ENCODE measurements around the gene CLUH. TPM values are rescaled to one million over a fixed set of nuclear protein-coding genes. Genes with fewer than 3 reads are reported as not detected.

CLUH gene
- polyA plus RNA-seq, 1 of the 3 experiments (the other 2 are of a cell fraction) = 32.2 TPM

DNA sequence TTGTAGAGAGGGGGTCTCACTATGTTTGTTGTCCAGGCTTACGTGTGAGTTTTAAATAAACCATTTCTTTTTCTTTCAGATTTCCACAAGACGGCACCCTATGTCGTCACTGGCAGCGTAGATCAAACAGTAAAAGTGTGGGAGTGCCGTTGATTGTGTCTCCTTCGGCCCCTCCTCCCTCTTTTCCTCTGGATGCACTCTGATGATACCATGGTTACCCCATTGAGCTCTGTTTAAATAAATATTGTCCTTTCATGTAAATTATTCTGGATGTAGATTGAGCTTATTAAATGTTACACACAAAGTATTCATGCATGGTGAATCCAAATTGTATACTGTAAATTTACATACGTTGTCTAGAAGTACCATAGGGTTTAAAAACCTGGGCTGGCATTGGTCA lies 29.9 kb downstream of the CLUH start:
- Histone ChIP-seq H3K36me3 (replicated peaks in 1 of 2; ENCODE audit: control insufficient read depth in 1 of 2, insufficient read depth in 2 of 2, low read length in 1 of 2) (peaks cover 57 to 61% of the 10 kb centered on the region in 2 experiments), H3K27me3 (ENCODE audit: insufficient read depth) (no peaks in the 10 kb centered on the region), H4K20me1 (ENCODE audit: insufficient read depth) (peaks cover 24% of the 10 kb centered on the region), H3K4me3 (ENCODE audit: low read depth in 2 of 2, low read length in 1 of 2) (no peak overlapping the region), H3K4me2 (no peak overlapping the region), H3F3A (replicated peaks; ENCODE audit: insufficient read depth) (peaks cover 35% of the 10 kb centered on the region), H3K27ac (ENCODE audit: low read depth in 2 of 2, low read length in 1 of 2) (no peak overlapping the region), H3K9me3 (no peaks in the 10 kb centered on the region), H3K79me2 (ENCODE audit: insufficient read depth) (peaks cover 22% of the 10 kb centered on the region), H3K9ac (no peak overlapping the region), H3K4me1 (ENCODE audit: control insufficient read depth in 1 of 2, insufficient read depth in 2 of 2, low read depth in 1 of 2, low read length in 1 of 2) (no peaks in the 10 kb centered on the region), H3K9me2 (no peaks in the 10 kb centered on the region), H2AFZ (ENCODE audit: low read depth) (no peak overlapping the region)
- TF ChIP-seq YY1 (IDR thresholded peaks at IDR 0.05; ENCODE audit: low read depth) (no peak), GATA2 (CRISPR knock-in tag; IDR thresholded peaks at IDR 0.05) (no peak), MEF2A (IDR thresholded peaks at IDR 0.05; ENCODE audit: borderline replicate concordance, low read depth) (no peak), FOXJ3 (CRISPR knock-in tag; IDR thresholded peaks at IDR 0.05) (no peak), NRF1 (IDR thresholded peaks at IDR 0.05; ENCODE audit: low read depth, low read length) (no peak), RFX5 (IDR thresholded peaks at IDR 0.05; ENCODE audit: low read length) (no peak), EP300 (IDR thresholded peaks at IDR 0.05; ENCODE audit: borderline replicate concordance in 1 of 2, low read depth in 1 of 2, low read length in 1 of 2) (no peak), MXI1 (IDR thresholded peaks at IDR 0.05; ENCODE audit: low read depth, low read length) (no peak), ELF1 (IDR thresholded peaks at IDR 0.05) (no peak), SIN3A (IDR thresholded peaks at IDR 0.05; ENCODE audit: borderline replicate concordance, low read depth, low read length) (no peak)
- TF ChIP-seq, protein P1, sequence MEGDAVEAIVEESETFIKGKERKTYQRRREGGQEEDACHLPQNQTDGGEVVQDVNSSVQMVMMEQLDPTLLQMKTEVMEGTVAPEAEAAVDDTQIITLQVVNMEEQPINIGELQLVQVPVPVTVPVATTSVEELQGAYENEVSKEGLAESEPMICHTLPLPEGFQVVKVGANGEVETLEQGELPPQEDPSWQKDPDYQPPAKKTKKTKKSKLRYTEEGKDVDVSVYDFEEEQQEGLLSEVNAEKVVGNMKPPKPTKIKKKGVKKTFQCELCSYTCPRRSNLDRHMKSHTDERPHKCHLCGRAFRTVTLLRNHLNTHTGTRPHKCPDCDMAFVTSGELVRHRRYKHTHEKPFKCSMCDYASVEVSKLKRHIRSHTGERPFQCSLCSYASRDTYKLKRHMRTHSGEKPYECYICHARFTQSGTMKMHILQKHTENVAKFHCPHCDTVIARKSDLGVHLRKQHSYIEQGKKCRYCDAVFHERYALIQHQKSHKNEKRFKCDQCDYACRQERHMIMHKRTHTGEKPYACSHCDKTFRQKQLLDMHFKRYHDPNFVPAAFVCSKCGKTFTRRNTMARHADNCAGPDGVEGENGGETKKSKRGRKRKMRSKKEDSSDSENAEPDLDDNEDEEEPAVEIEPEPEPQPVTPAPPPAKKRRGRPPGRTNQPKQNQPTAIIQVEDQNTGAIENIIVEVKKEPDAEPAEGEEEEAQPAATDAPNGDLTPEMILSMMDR (IDR thresholded peaks at IDR 0.05) = no peak
- TF ChIP-seq, protein P2, sequence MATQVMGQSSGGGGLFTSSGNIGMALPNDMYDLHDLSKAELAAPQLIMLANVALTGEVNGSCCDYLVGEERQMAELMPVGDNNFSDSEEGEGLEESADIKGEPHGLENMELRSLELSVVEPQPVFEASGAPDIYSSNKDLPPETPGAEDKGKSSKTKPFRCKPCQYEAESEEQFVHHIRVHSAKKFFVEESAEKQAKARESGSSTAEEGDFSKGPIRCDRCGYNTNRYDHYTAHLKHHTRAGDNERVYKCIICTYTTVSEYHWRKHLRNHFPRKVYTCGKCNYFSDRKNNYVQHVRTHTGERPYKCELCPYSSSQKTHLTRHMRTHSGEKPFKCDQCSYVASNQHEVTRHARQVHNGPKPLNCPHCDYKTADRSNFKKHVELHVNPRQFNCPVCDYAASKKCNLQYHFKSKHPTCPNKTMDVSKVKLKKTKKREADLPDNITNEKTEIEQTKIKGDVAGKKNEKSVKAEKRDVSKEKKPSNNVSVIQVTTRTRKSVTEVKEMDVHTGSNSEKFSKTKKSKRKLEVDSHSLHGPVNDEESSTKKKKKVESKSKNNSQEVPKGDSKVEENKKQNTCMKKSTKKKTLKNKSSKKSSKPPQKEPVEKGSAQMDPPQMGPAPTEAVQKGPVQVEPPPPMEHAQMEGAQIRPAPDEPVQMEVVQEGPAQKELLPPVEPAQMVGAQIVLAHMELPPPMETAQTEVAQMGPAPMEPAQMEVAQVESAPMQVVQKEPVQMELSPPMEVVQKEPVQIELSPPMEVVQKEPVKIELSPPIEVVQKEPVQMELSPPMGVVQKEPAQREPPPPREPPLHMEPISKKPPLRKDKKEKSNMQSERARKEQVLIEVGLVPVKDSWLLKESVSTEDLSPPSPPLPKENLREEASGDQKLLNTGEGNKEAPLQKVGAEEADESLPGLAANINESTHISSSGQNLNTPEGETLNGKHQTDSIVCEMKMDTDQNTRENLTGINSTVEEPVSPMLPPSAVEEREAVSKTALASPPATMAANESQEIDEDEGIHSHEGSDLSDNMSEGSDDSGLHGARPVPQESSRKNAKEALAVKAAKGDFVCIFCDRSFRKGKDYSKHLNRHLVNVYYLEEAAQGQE (IDR thresholded peaks at IDR 0.05; ENCODE audit: low read depth, low read length) = no peak
- ChIA-PET POLR2A (no interaction called here), CTCF (no interaction called here)
- DNase-seq = no peak
- WGBS (ENCODE audit: low lambda C conversion rate) = 89% methylated on average over 7 of the region's 7 CpGs

DNA sequence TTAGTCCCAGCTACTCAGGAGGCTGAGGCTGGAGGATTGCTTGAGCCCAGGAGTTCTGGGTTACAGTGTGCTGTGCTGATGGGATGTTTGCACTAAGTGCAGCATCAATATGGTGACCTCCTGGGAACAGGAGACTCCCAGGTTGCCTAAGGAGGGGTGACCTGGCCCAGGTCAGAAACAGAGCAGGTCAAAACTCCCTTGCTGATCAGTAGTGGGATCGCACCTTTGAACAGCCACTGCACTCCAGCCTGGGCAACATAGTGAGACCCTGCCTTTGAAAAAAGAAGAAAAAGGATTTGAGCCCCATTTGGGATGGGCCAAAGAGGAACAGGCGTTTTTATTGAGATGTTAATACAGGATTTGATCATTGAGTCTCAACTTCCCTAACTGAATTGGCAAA lies 30.6 kb downstream of the CLUH start:
- Histone ChIP-seq H3K9ac (no peak overlapping the region), H3K79me2 (ENCODE audit: insufficient read depth) (peaks cover 29% of the 10 kb centered on the region), H3K27ac (ENCODE audit: low read depth in 2 of 2, low read length in 1 of 2) (no peak overlapping the region), H2AFZ (ENCODE audit: low read depth) (no peak overlapping the region), H3K9me2 (no peaks in the 10 kb centered on the region), H3F3A (replicated peaks; ENCODE audit: insufficient read depth) (peaks cover 32% of the 10 kb centered on the region), H3K9me3 (no peaks in the 10 kb centered on the region), H3K4me2 (no peak overlapping the region), H3K27me3 (ENCODE audit: insufficient read depth) (no peaks in the 10 kb centered on the region), H3K36me3 (replicated peaks in 1 of 2; ENCODE audit: control insufficient read depth in 1 of 2, insufficient read depth in 2 of 2, low read length in 1 of 2) (peaks cover 62 to 68% of the 10 kb centered on the region in 2 experiments), H3K4me3 (ENCODE audit: low read depth in 2 of 2, low read length in 1 of 2) (no peak overlapping the region), H3K4me1 (ENCODE audit: control insufficient read depth in 1 of 2, insufficient read depth in 2 of 2, low read depth in 1 of 2, low read length in 1 of 2) (no peaks in the 10 kb centered on the region), H4K20me1 (ENCODE audit: insufficient read depth) (peaks cover 24% of the 10 kb centered on the region)
- CTCF ChIA-PET = no interaction called here
- POLR2A ChIA-PET = no interaction called here
- WGBS (ENCODE audit: low lambda C conversion rate) = 97% methylated on average over 2 of the region's 2 CpGs
- TF ChIP-seq RXRA (IDR thresholded peaks at IDR 0.05; ENCODE audit: borderline replicate concordance, low read depth) (no peak), EP300 (IDR thresholded peaks at IDR 0.05; ENCODE audit: borderline replicate concordance in 1 of 2, low read depth in 1 of 2, low read length in 1 of 2) (no peak), RFX5 (IDR thresholded peaks at IDR 0.05; ENCODE audit: low read length) (no peak), GATA2 (CRISPR knock-in tag; IDR thresholded peaks at IDR 0.05) (no peak), RAD21 (IDR thresholded peaks at IDR 0.05; ENCODE audit: low read length) (no peak), MXI1 (IDR thresholded peaks at IDR 0.05; ENCODE audit: low read depth, low read length) (no peak)
- TF ChIP-seq, protein P3, sequence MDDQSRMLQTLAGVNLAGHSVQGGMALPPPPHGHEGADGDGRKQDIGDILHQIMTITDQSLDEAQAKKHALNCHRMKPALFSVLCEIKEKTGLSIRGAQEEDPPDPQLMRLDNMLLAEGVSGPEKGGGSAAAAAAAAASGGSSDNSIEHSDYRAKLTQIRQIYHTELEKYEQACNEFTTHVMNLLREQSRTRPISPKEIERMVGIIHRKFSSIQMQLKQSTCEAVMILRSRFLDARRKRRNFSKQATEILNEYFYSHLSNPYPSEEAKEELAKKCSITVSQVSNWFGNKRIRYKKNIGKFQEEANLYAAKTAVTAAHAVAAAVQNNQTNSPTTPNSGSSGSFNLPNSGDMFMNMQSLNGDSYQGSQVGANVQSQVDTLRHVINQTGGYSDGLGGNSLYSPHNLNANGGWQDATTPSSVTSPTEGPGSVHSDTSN (IDR thresholded peaks at IDR 0.05) = no peak
- TF ChIP-seq, protein P4, sequence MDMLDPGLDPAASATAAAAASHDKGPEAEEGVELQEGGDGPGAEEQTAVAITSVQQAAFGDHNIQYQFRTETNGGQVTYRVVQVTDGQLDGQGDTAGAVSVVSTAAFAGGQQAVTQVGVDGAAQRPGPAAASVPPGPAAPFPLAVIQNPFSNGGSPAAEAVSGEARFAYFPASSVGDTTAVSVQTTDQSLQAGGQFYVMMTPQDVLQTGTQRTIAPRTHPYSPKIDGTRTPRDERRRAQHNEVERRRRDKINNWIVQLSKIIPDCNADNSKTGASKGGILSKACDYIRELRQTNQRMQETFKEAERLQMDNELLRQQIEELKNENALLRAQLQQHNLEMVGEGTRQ (IDR thresholded peaks at IDR 0.05; ENCODE audit: borderline replicate concordance, low read depth, low read length) = no peak
- TF ChIP-seq, protein P5, sequence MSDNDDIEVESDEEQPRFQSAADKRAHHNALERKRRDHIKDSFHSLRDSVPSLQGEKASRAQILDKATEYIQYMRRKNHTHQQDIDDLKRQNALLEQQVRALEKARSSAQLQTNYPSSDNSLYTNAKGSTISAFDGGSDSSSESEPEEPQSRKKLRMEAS (IDR thresholded peaks at IDR 0.05; ENCODE audit: low read depth) = no peak
- DNase-seq = no peak

All from SK-N-SH (cell line).